Motor neuron (in vitro differentiated cells): Measurements from ENCODE around the gene NPEPL1. TPM values are rescaled to one million over a fixed set of nuclear protein-coding genes. Genes with fewer than 3 reads are reported as not detected.
A peak's percentile ranks its signal among the peaks of the same experiment; 100 is the strongest.

ENCODE experiments used
- ATAC-seq, 8 experiments: fragments of 200-7000 bp; cut with Tn5 transposase; replicated peaks in 6 of 8; 2 replicates each; pipeline ENCODE4 v1.8.0; 2021; ENCODE audit warnings: mild to moderate bottlenecking in 8 of 8, moderate library complexity in 8 of 8
- H3K27ac ChIP-seq, 2 donors: fragments of 250-450 bp; sonication (Bioruptor Pico); 2 replicates each; pipeline ENCODE4 v1.9.0; 2021; ENCODE audit warnings: antibody characterized with exemption in 2 of 2, mild to moderate bottlenecking in 2 of 2, moderate library complexity in 1 of 2
- H3K4me1 ChIP-seq, 2 donors: fragments of 250-450 bp; sonication (Bioruptor Pico); replicated peaks in 1 of 2; 2 replicates each; pipeline ENCODE4 v1.6.1; 2021; ENCODE audit warnings: antibody characterized with exemption in 2 of 2, mild to moderate bottlenecking in 2 of 2, moderate library complexity in 1 of 2
- H3K4me3 ChIP-seq, 5 donors: fragments of 250-450 bp; sonication (Bioruptor Pico); 2 replicates each; pipeline ENCODE4 v1.9.0; 2021; ENCODE audit warnings: antibody characterized with exemption in 5 of 5, mild to moderate bottlenecking in 5 of 5, moderate library complexity in 4 of 5
- WGBS, 10 experiments: fragments of 450-650 bp; shearing (Covaris generic); methylation state at CpG; one replicate each; pipeline ENCODE4 v1.0.0; 2022; 5-methylcytosine and 5-hydroxymethylcytosine counted together
- in situ Hi-C, 9 experiments: fragments of 400-800 bp; cut with MboI; loops; one replicate each; pipeline ENCODE4 v1.15.0; 2021; ENCODE audit warnings: low sequenced_read_pairs in 9 of 9, low pct_unique_long_range_greater_than_20kb in 2 of 9; ENCODE audit not compliant: unreplicated experiment in 9 of 9
- total RNA-seq, 8 experiments: library from RNA; unstranded; fragments of 300-600 nt; gene quantifications; 2 replicates each; pipeline versions ENCODE4 v1.2.3 to v1.2.4, GENCODE V29; 2022

NPEPL1 gene
- total RNA-seq, 8 experiments from 2014 or later = 5.4 to 31.1 (median 14.0) TPM

- ATAC-seq = peak; percentile 79 to 85 (median 82)
- 0 to 40% (median 0%) methylated on average over 1 to 12 of the region's 49 CpGs; no CpG with 5 or more reads in 2 of the 10 experiments for WGBS, 10 experiments
- peaks cover 27 to 45% of the 10 kb centered on the region in 2 donors for H3K4me1 ChIP-seq
- peak within 1 kb of the TSS; percentile 69 to 90 for H3K27ac ChIP-seq
- in situ Hi-C loops = loop anchor here in 4 of 9 experiments (10.0 to 25.0 kb wide), 3 partner anchors 166 to 414 kb away; partner anchors contain the start of genes ANKRD60 (in 3 of the 4), GNAS (in 1 of the 4) and GNAS-AS1 (in 1 of the 4)
- H3K4me3 ChIP-seq = peak within 1 kb of the TSS; percentile 57 to 95 (median 84)
Measured at GRCh38 chr20:58650776-58651558, 41.6 kb upstream of the NPEPL1 start, which contains the start of gene STX16. TSS of gene STX16 (plus strand) at chr20:58651283. CDS start at chr20:58652007, 724 bp downstream.

GRCh38 chr20:58651559-58651945, 41.0 kb upstream of the NPEPL1 start:
- H3K27ac ChIP-seq = peak overlapping the region; percentile 69 to 90
- peaks cover 29 to 45% of the 10 kb centered on the region in 2 donors for H3K4me1 ChIP-seq
- in situ Hi-C loops = loop anchor here in 4 of 9 experiments (10.0 to 25.0 kb wide), 3 partner anchors 167 to 414 kb away; partner anchors contain the start of genes ANKRD60 (in 3 of the 4), GNAS (in 1 of the 4) and GNAS-AS1 (in 1 of the 4)
- ATAC-seq = peak in 6 of 8 experiments; percentile 3 to 91 (median 80)
- peak overlapping the region; percentile 57 to 95 (median 84) for H3K4me3 ChIP-seq
- 0% methylated on average over 1 to 11 of the region's 18 CpGs; no CpG with 5 or more reads in 6 of the 10 experiments for WGBS, 10 experiments

- peak overlapping the region; percentile 57 to 95 (median 84) for H3K4me3 ChIP-seq
- peak; percentile 12 to 49 (median 22) for ATAC-seq
- peaks cover 24 to 45% of the 10 kb centered on the region in 2 donors for H3K4me1 ChIP-seq
- 0 to 2% (median 0%) methylated on average over 2 to 11 of the region's 30 CpGs; no CpG with 5 or more reads in 5 of the 10 experiments for WGBS, 10 experiments
- peak overlapping the region; percentile 69 to 90 for H3K27ac ChIP-seq
- in situ Hi-C loops = loop anchor here in 4 of 9 experiments (10.0 to 25.0 kb wide), 3 partner anchors 167 to 415 kb away; partner anchors contain the start of genes ANKRD60 (in 3 of the 4), GNAS (in 1 of the 4) and GNAS-AS1 (in 1 of the 4)
Measured at GRCh38 chr20:58651946-58652605, 40.5 kb upstream of the NPEPL1 start.

GRCh38 chr20:58652606-58653294, 39.9 kb upstream of the NPEPL1 start:
- peak in 3 of 8 experiments; percentile 2 to 4 (median 2) for ATAC-seq
- in situ Hi-C loops = loop anchor here in 4 of 9 experiments (10.0 to 25.0 kb wide), 3 partner anchors 168 to 415 kb away; partner anchors contain the start of genes ANKRD60 (in 3 of the 4), GNAS (in 1 of the 4) and GNAS-AS1 (in 1 of the 4)
- peak overlapping the region in 1 of 2 donors; percentile 69 for H3K27ac ChIP-seq
- peak overlapping the region; percentile 57 to 95 (median 84) for H3K4me3 ChIP-seq
- H3K4me1 ChIP-seq = peaks cover 28 to 48% of the 10 kb centered on the region in 2 donors
- 0 to 16% (median 4%) methylated on average over 4 to 12 of the region's 12 CpGs; no CpG with 5 or more reads in 2 of the 10 experiments for WGBS, 10 experiments

- Histone ChIP-seq H3K4me1 (peaks cover 33 to 57% of the 10 kb centered on the region in 2 donors), H3K4me3 (peak overlapping the region in 4 of 5 donors; percentile 1 to 91 (median 63)), H3K27ac (no peak overlapping the region)
- in situ Hi-C loops = loop anchor here in 4 of 9 experiments (10.0 to 25.0 kb wide), 3 partner anchors 170 to 417 kb away; partner anchors contain the start of genes ANKRD60 (in 3 of the 4), GNAS (in 1 of the 4) and GNAS-AS1 (in 1 of the 4)
- WGBS, 10 experiments = 42 to 75% (median 64%) methylated on average over 3 to 4 of the region's 4 CpGs
- ATAC-seq = no peak
Measured at GRCh38 chr20:58654337-58654736, 38.3 kb upstream of the NPEPL1 start.

- H3K4me1 ChIP-seq = peaks cover 33 to 61% of the 10 kb centered on the region in 2 donors
- in situ Hi-C loops = loop anchor here in 4 of 9 experiments (10.0 to 25.0 kb wide), 3 partner anchors 171 to 418 kb away; partner anchors contain the start of genes ANKRD60 (in 3 of the 4), GNAS (in 1 of the 4) and GNAS-AS1 (in 1 of the 4)
- ATAC-seq = no peak
- peak overlapping the region; percentile 2 to 14 (median 9) for H3K4me3 ChIP-seq
- 10 to 67% (median 43%) methylated on average over 1 to 6 of the region's 6 CpGs for WGBS, 10 experiments
- no peak overlapping the region for H3K27ac ChIP-seq
Measured at GRCh38 chr20:58655328-58656107, 37.1 kb upstream of the NPEPL1 start.

GRCh38 chr20:58656831-58657230, 35.8 kb upstream of the NPEPL1 start:
- Histone ChIP-seq H3K4me1 (peaks cover 33 to 65% of the 10 kb centered on the region in 2 donors), H3K4me3 (peak overlapping the region; percentile 2 to 9 (median 5)), H3K27ac (no peak overlapping the region)
- ATAC-seq = no peak
- in situ Hi-C loops = loop anchor here in 4 of 9 experiments (10.0 to 25.0 kb wide), 3 partner anchors 172 to 420 kb away; partner anchors contain the start of genes ANKRD60 (in 3 of the 4), GNAS (in 1 of the 4) and GNAS-AS1 (in 1 of the 4)
- 0 to 73% (median 21%) methylated on average over 1 to 2 of the region's 2 CpGs; no CpG with 5 or more reads in 5 of the 10 experiments for WGBS, 10 experiments

GRCh38 chr20:58657262-58657661, 35.3 kb upstream of the NPEPL1 start:
- 50 to 100% (median 88%) methylated on average over 1 to 2 of the region's 2 CpGs; no CpG with 5 or more reads in 2 of the 10 experiments for WGBS, 10 experiments
- no peak for ATAC-seq
- Histone ChIP-seq H3K27ac (no peak overlapping the region), H3K4me3 (no peak overlapping the region), H3K4me1 (peaks cover 33 to 65% of the 10 kb centered on the region in 2 donors)
- in situ Hi-C loops = loop anchor here in 4 of 9 experiments (10.0 to 25.0 kb wide), 3 partner anchors 172 to 420 kb away; partner anchors contain the start of genes ANKRD60 (in 3 of the 4), GNAS (in 1 of the 4) and GNAS-AS1 (in 1 of the 4)

GRCh38 chr20:58657986-58658385, 34.6 kb upstream of the NPEPL1 start:
- Histone ChIP-seq H3K4me1 (peaks cover 33 to 65% of the 10 kb centered on the region in 2 donors), H3K27ac (no peak overlapping the region), H3K4me3 (peak overlapping the region in 2 of 5 donors; percentile 15 to 19)
- no peak for ATAC-seq
- 33 to 86% (median 66%) methylated on average over 1 to 4 of the region's 4 CpGs for WGBS, 10 experiments
- in situ Hi-C loops = loop anchor here in 4 of 9 experiments (10.0 to 25.0 kb wide), 3 partner anchors 173 to 421 kb away; partner anchors contain the start of genes ANKRD60 (in 3 of the 4), GNAS (in 1 of the 4) and GNAS-AS1 (in 1 of the 4)

GRCh38 chr20:58658760-58659159, 33.8 kb upstream of the NPEPL1 start:
- in situ Hi-C loops = loop anchor here in 4 of 9 experiments (10.0 to 25.0 kb wide), 3 partner anchors 174 to 421 kb away; partner anchors contain the start of genes ANKRD60 (in 3 of the 4), GNAS (in 1 of the 4) and GNAS-AS1 (in 1 of the 4)
- ATAC-seq = no peak
- Histone ChIP-seq H3K4me1 (peaks cover 33 to 65% of the 10 kb centered on the region in 2 donors), H3K4me3 (peak overlapping the region in 3 of 5 donors; percentile 5 to 12 (median 8)), H3K27ac (no peak overlapping the region)
- WGBS, 10 experiments = 21 to 89% (median 68%) methylated on average over 2 to 4 of the region's 4 CpGs
